Vagina (tissue), 2 donors: ENCODE measurements around the gene HPCA.

Experiments
- POLR2A ChIP-seq, 2 donors: fragments of 450-650 bp; IDR thresholded peaks; one replicate each; pipeline ENCODE4 v1.6.1; 2017; ENCODE audit warnings: antibody characterized with exemption in 2 of 2, mild to moderate bottlenecking in 2 of 2, moderate library complexity in 2 of 2
- TF ChIP-seq, protein P1 (sequence below), 3 experiments: fragments of 450-650 bp in 2 of 3; fragments of 200-600 bp in 1 of 3; sonication (generic) in 1 of 3; IDR thresholded peaks; one replicate each; pipeline ENCODE4 v1.5.1; 2017 to 2019; ENCODE audit warnings: antibody characterized with exemption in 3 of 3, mild to moderate bottlenecking in 2 of 3, moderate library complexity in 2 of 3

DNA sequence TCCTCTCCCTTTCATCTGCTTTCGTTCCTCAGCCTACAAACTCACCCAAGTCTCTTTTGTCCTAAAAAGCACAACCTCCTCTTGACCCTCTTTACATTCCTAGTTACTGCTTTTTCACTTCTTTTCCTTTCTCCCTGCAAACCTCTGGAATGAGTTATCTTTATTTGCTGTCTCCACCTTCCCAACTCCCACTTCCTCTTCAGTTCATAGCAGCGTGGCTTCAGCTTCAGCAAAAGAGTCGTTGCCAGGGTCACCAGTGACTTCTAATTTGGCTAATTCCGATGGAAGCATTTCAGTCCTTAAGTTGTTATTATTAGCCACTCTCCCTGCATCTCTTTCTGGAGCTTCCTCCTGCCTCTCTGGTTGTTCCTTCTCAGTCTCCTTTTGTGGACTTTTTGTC, 21.1 kb downstream of the HPCA start:
- TF ChIP-seq, protein P1, sequence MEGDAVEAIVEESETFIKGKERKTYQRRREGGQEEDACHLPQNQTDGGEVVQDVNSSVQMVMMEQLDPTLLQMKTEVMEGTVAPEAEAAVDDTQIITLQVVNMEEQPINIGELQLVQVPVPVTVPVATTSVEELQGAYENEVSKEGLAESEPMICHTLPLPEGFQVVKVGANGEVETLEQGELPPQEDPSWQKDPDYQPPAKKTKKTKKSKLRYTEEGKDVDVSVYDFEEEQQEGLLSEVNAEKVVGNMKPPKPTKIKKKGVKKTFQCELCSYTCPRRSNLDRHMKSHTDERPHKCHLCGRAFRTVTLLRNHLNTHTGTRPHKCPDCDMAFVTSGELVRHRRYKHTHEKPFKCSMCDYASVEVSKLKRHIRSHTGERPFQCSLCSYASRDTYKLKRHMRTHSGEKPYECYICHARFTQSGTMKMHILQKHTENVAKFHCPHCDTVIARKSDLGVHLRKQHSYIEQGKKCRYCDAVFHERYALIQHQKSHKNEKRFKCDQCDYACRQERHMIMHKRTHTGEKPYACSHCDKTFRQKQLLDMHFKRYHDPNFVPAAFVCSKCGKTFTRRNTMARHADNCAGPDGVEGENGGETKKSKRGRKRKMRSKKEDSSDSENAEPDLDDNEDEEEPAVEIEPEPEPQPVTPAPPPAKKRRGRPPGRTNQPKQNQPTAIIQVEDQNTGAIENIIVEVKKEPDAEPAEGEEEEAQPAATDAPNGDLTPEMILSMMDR (IDR thresholded peaks at IDR 0.05): no peak
- no peak for TF ChIP-seq POLR2A (IDR thresholded peaks at IDR 0.05)
